Measurements from ENCODE around the gene EGFL7.

Gene EGFL7

DNA sequence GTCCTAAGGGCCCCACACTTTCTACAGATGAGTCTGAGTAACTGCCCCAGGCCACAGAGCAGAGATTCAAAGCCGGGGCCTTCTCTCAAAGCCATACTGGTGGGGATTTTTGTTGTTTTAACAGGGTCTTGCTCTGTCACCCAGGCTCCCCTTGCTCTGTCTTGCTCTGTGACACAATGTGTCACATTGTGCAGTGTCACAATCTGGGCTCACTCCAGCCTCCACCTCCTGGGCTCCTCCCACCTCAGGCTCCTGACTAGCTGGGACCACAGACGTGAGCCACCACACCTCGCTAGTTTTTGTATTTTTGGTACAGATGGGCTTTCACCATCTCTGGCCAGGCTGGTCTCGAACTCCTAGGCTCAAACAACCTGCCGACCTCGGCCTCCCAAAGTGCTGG lies 15.9 kb downstream of the EGFL7 start:
- Histone ChIP-seq H3K4me3 (no peak overlapping the region), H3K27ac (no peak overlapping the region)
- TF ChIP-seq, protein P1, sequence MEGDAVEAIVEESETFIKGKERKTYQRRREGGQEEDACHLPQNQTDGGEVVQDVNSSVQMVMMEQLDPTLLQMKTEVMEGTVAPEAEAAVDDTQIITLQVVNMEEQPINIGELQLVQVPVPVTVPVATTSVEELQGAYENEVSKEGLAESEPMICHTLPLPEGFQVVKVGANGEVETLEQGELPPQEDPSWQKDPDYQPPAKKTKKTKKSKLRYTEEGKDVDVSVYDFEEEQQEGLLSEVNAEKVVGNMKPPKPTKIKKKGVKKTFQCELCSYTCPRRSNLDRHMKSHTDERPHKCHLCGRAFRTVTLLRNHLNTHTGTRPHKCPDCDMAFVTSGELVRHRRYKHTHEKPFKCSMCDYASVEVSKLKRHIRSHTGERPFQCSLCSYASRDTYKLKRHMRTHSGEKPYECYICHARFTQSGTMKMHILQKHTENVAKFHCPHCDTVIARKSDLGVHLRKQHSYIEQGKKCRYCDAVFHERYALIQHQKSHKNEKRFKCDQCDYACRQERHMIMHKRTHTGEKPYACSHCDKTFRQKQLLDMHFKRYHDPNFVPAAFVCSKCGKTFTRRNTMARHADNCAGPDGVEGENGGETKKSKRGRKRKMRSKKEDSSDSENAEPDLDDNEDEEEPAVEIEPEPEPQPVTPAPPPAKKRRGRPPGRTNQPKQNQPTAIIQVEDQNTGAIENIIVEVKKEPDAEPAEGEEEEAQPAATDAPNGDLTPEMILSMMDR (IDR thresholded peaks at IDR 0.05): no peak
- DNase-seq (ENCODE audit: low spot score): no peak

DNA sequence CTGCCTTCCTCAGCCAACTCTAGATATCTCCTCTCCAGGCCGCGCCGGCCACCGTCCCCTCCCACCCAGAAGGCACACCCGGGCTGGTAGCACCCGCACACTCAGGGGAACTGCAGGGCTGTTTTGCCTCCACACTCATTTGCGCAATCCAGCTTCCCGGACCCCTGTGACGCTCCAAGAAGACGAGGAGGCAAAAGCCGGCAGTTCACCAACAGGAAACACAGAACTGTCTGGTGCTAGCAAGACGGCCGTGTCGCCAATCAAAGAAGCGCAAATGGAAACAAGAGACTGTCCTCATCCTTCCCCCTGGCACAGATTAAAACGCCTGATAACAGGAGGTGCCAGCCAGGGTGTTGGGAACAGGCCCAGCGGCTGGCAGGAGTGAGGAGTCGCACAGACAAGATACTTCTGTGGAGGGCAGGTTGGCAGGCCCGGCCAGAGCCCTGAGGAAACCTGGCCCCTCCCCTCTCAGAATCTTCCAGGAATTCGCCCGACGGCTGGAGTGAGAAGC lies 16.8 kb downstream of the EGFL7 start:
- Histone ChIP-seq H3K27ac (peak overlapping the region in 1 of 2 donors; percentile 54), H3K4me3 (peak overlapping the region; percentile 2)
- TF ChIP-seq, protein P1 (IDR thresholded peaks at IDR 0.05): no peak
- DNase-seq (ENCODE audit: low spot score): no peak

DNA sequence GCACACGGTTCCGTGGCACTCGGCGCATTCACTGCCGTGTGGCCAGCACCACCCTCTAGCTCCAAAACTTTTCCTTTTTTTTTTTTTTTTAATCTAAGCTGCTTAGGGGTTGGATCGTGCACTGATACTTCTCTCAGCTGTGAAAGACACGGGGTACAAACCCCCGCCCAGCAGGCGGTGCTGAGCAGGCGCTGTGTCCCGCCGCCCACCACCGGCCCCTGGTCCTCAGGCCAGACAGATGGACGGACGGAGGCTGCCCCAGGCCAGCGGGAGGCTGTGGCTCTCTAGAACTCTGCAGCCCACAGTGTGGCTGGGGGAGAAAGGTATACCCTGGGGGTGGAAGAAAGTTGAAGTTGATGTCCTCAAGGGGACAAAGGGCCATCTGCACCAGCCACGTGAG lies 18.3 kb downstream of the EGFL7 start:
- H3K27ac ChIP-seq: no peak overlapping the region
- DNase-seq (ENCODE audit: low spot score): no peak
- H3K4me3 ChIP-seq: no peak overlapping the region
- TF ChIP-seq, protein P1 (IDR thresholded peaks at IDR 0.05): no peak

DNA sequence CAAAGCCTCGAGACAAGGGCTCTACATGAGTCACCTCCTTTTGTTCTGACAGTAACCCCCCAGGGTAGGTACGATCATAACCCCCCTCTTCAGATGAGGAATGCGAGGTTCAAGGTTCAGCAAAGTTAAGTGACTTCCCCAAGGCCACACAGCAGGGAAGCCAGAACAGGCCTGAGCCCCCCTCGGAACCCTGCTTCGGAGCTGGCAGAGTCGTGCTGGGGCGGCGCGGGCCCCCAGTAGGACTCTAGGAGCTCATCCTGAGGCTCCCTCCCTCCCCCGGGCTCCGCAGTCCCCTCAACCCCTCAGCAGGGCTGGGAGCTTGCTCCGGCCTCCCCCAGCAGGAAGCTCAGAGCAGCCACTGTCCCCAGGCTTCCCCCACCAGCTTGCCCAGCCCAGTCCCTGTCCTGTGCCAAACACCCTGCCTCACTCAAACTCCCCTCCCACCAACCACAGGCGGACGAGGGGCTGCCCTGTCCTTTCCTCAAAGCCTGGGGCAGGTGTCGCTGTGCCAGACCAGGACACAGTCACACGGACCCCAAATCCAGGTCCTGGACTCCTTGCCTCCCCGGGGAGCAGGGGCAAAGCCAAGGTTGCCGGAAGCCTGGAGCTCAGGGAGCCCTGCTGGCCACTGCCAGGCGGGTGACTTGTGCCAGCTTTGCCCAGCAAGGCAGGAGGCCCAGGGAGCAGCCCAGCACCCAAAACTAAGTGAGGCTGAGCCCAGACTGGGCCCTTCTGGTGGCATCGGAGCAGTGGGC lies 19.4 kb downstream of the EGFL7 start:
- no peak for DNase-seq (ENCODE audit: low spot score)
- no peak overlapping the region for H3K4me3 ChIP-seq
- H3K27ac ChIP-seq: no peak overlapping the region
- TF ChIP-seq, protein P1 (IDR thresholded peaks at IDR 0.05): no peak

- no peak overlapping the region for H3K27ac ChIP-seq
- DNase-seq (ENCODE audit: low spot score): no peak
- H3K4me3 ChIP-seq: no peak overlapping the region
- TF ChIP-seq, protein P1 (IDR thresholded peaks at IDR 0.05): no peak
These were observed 20.0 kb downstream of the EGFL7 start for GRCh38 chr9:136682710-136683109.

- TF ChIP-seq, protein P1 (IDR thresholded peaks at IDR 0.05): no peak
- DNase-seq (ENCODE audit: low spot score): no peak
- no peak overlapping the region for H3K27ac ChIP-seq
- no peak overlapping the region for H3K4me3 ChIP-seq
These were observed 20.5 kb downstream of the EGFL7 start for GRCh38 chr9:136683173-136683745.

DNA sequence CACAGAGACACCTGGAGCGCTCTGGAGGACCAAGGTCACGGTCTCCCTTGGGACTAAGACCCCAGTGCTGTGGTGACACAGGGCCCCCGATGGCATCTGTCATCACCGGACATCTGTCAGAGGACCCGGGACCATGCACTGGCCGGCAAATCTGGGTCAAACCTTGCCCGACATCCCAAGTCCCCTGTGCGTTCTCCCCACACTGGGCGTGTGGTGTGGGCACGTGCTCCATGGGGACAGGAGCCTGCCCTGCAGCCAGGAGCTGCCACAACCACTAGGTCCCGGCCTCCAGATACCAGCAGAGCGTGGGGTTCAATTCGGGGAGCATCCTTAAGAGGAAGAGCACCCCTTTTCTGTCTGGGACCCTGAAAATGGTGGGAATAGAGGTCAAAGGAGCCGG lies 21.0 kb downstream of the EGFL7 start:
- no peak overlapping the region for H3K27ac ChIP-seq
- TF ChIP-seq, protein P1 (IDR thresholded peaks at IDR 0.05): no peak

More for the DNA sequence above, 21.0 kb downstream of the EGFL7 start:
- no peak for DNase-seq (ENCODE audit: low spot score)
- H3K4me3 ChIP-seq: no peak overlapping the region
